Neural cell (in vitro differentiated cells): ENCODE measurements around the gene CIB4. TPM values are rescaled to one million over a fixed set of nuclear protein-coding genes. Genes with fewer than 3 reads are reported as not detected.

Source experiments
- H2AFZ ChIP-seq: fragments of 200-600, 300-800 bp; sonication (generic), shearing (Covaris generic); 2 replicates; pipeline ENCODE4 v1.6.0; 2014; ENCODE audit warnings: low read depth, mild to moderate bottlenecking, antibody characterized with exemption, low read length, moderate library complexity
- H3F3A ChIP-seq: fragments of 200-600 bp; shearing (Covaris generic); 2 replicates; pipeline ENCODE4 v1.6.1; 2016; ENCODE audit warnings: mild to moderate bottlenecking, moderate library complexity, mixed read lengths, antibody characterized with exemption, low read length; ENCODE audit not compliant: insufficient read depth, poor library complexity, severe bottlenecking
- H3K27ac ChIP-seq: fragments of 200-600, 300-800 bp; sonication (generic), shearing (Covaris generic); 2 replicates; pipeline ENCODE4 v1.5.1; 2014; ENCODE audit warnings: mild to moderate bottlenecking, low read length, moderate library complexity
- H3K27me3 ChIP-seq: fragments of 300-800, 200-600 bp; sonication (generic), shearing (Covaris generic); 2 replicates; pipeline ENCODE4 v1.6.0; 2014; ENCODE audit warnings: mild to moderate bottlenecking, low read depth, low read length, moderate library complexity; ENCODE audit not compliant: insufficient read depth
- H3K36me3 ChIP-seq: fragments of 300-800, 200-600 bp; sonication (generic), shearing (Covaris generic); 2 replicates; pipeline ENCODE4 v1.5.1; 2014; ENCODE audit warnings: mild to moderate bottlenecking, antibody characterized with exemption, low read length, moderate library complexity; ENCODE audit not compliant: insufficient read depth
- H3K4me2 ChIP-seq: fragments of 300-800, 200-600 bp; sonication (generic), shearing (Covaris generic); 2 replicates; pipeline ENCODE4 v1.6.0; 2014; ENCODE audit warnings: mild to moderate bottlenecking, low read length
- H3K4me3 ChIP-seq: fragments of 300-800, 200-600 bp; sonication (generic), shearing (Covaris generic); 2 replicates; pipeline ENCODE4 v1.5.1; 2014; ENCODE audit warnings: mild to moderate bottlenecking, low read length, moderate library complexity
- H3K79me2 ChIP-seq: fragments of 200-600 bp; shearing (Covaris generic); replicated peaks from 2 replicates; pipeline ENCODE4 v1.6.0; 2014; ENCODE audit warnings: mild to moderate bottlenecking, low read length, moderate library complexity; ENCODE audit not compliant: insufficient read depth
- H3K9ac ChIP-seq: fragments of 300-800, 200-600 bp; sonication (generic), shearing (Covaris generic); 2 replicates; pipeline ENCODE4 v1.6.1; 2016; ENCODE audit warnings: mild to moderate bottlenecking, low read length, mixed read lengths
- H3K9me2 ChIP-seq: fragments of 200-600 bp; shearing (Covaris generic); 2 replicates; pipeline ENCODE4 v1.6.1; 2016; ENCODE audit warnings: mild to moderate bottlenecking, low read length, mixed read lengths; ENCODE audit not compliant: insufficient read depth
- H3K9me3 ChIP-seq: fragments of 200-600, 300-800 bp; sonication (generic), shearing (Covaris generic); 2 replicates; pipeline ENCODE4 v1.6.1; 2016; ENCODE audit warnings: mild to moderate bottlenecking, mixed run types, low read length, moderate library complexity, mixed read lengths
- H4K20me1 ChIP-seq: fragments of 200-600 bp; shearing (Covaris generic); 2 replicates; pipeline ENCODE4 v1.6.1; 2016; ENCODE audit warnings: mild to moderate bottlenecking, mixed run types; ENCODE audit not compliant: insufficient read depth
- CTCF ChIP-seq: fragments of 450-650 bp; IDR thresholded peaks from 2 replicates; pipeline ENCODE4 v1.5.1; 2014; ENCODE audit warnings: antibody characterized with exemption, mild to moderate bottlenecking, moderate library complexity; ENCODE audit not compliant: poor library complexity, severe bottlenecking
- EP300 ChIP-seq: fragments of 450-650 bp; conservative IDR thresholded peaks from 2 replicates; pipeline ENCODE4 v1.6.1; 2014; ENCODE audit warnings: antibody characterized with exemption, mild to moderate bottlenecking, moderate library complexity; ENCODE audit not compliant: poor library complexity, severe bottlenecking
- EZH2 ChIP-seq: fragments of 200-600, 300-800 bp; shearing (Covaris generic), sonication (generic); IDR thresholded peaks from 2 replicates; pipeline ENCODE4 v1.6.1; 2014; ENCODE audit warnings: antibody characterized with exemption, low read length, borderline replicate concordance, mild to moderate bottlenecking; ENCODE audit not compliant: insufficient read depth, poor library complexity, severe bottlenecking
- MXI1 ChIP-seq: fragments of 450-650 bp; conservative IDR thresholded peaks from 2 replicates; pipeline ENCODE4 v1.6.1; 2014; ENCODE audit warnings: antibody characterized with exemption, mild to moderate bottlenecking; ENCODE audit not compliant: poor library complexity, severe bottlenecking
- POLR2AphosphoS5 ChIP-seq: IDR thresholded peaks from 2 replicates; pipeline ENCODE4 v1.6.1; 2012
- RAD21 ChIP-seq: fragments of 450-650 bp; conservative IDR thresholded peaks from 2 replicates; pipeline ENCODE4 v1.6.1; 2014; ENCODE audit warnings: antibody characterized with exemption, mild to moderate bottlenecking, moderate library complexity
- REST ChIP-seq: IDR thresholded peaks from 2 replicates; pipeline ENCODE4 v1.6.1; 2012; ENCODE audit warnings: borderline replicate concordance
- SMC3 ChIP-seq: fragments of 450-650 bp; conservative IDR thresholded peaks from 2 replicates; pipeline ENCODE4 v1.6.1; 2014; ENCODE audit warnings: antibody characterized with exemption, mild to moderate bottlenecking, moderate library complexity; ENCODE audit not compliant: poor library complexity
- TAF1 ChIP-seq: IDR thresholded peaks from 2 replicates; pipeline ENCODE4 v1.6.1; 2012; ENCODE audit warnings: low read depth
- polyA plus RNA-seq: library from polyadenylated mRNA; depleted of rRNA; stranded (reverse); fragments of >200 nt; gene quantifications from 2 replicates; pipeline ENCODE4 v1.2.3, GENCODE V29; 2014

Gene CIB4
- polyA plus RNA-seq, 1 donor from 2014 or later, result not detected

GRCh38 chr2:26563686-26564085 lies 77.5 kb downstream of the CIB4 start:
- no peaks in the 10 kb centered on the region for H3K9me2 ChIP-seq
- H3K4me2 ChIP-seq, result no peak overlapping the region
- no peaks in the 10 kb centered on the region for H3K9me3 ChIP-seq
- H3K36me3 ChIP-seq, result no peaks in the 10 kb centered on the region
- H3K9ac ChIP-seq, result no peak overlapping the region
- H3K27ac ChIP-seq, result no peak overlapping the region
- H4K20me1 ChIP-seq, result no peaks in the 10 kb centered on the region
- TF ChIP-seq EZH2 (no peak), MXI1 (no peak), EP300 (no peak), REST (no peak), CTCF (no peak), POLR2AphosphoS5 (no peak), RAD21 (no peak), SMC3 (no peak), TAF1 (no peak)
- H3K4me3 ChIP-seq, result no peak overlapping the region
- no peak overlapping the region for H2AFZ ChIP-seq
- H3K27me3 ChIP-seq, result no peaks in the 10 kb centered on the region
- no peaks in the 10 kb centered on the region for H3F3A ChIP-seq
- H3K79me2 ChIP-seq, result no peaks in the 10 kb centered on the region

GRCh38 chr2:26562811-26563645 lies 78.1 kb downstream of the CIB4 start:
- no peak for TF ChIP-seq RAD21
- no peaks in the 10 kb centered on the region for H3F3A ChIP-seq
- H4K20me1 ChIP-seq, result no peaks in the 10 kb centered on the region
- H3K27me3 ChIP-seq, result no peaks in the 10 kb centered on the region
- no peak overlapping the region for H3K9ac ChIP-seq
- no peaks in the 10 kb centered on the region for H3K36me3 ChIP-seq
- H3K79me2 ChIP-seq, result no peaks in the 10 kb centered on the region
- no peak overlapping the region for H3K4me2 ChIP-seq
- H3K27ac ChIP-seq, result no peak overlapping the region
- no peaks in the 10 kb centered on the region for H3K9me2 ChIP-seq
- no peak overlapping the region for H2AFZ ChIP-seq
- H3K4me3 ChIP-seq, result no peak overlapping the region
- no peaks in the 10 kb centered on the region for H3K9me3 ChIP-seq
